ENCODE results near the gene ABCA5.
"Not testable (repeated sequence)": the region's sequence is repeated elsewhere in the genome, so short reads cannot be mapped to it uniquely, and the experiment has no call there.

DNA sequence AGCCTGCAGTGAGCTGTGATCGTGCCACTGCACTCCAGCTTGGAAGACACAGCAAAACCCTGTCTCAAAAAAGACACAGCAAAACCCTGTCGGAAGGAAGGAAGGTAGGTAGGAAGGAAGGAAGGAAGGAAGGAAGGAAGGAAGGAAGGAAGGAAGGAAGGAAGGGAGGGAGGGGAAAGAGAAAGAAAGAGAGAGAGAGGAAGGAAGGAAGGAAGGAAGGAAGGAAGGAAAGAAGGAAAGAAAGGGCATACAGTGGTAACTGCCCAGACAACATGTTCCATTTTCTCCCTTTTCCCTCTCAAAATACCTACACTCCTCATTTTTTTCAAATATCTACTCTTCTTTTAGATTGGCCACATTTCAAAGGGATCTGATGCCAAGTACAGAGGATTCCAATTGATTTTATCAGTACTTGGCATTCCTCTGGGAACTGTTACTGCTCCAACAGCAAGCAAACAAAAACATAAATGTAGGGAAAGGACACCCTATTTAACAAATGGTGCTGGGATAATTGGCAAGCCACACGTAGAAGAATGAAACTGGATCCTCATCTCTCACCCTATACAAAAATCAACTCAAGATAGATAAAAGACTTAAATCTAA lies 28.7 kb downstream of the ABCA5 start:
- TF ChIP-seq, protein P1, sequence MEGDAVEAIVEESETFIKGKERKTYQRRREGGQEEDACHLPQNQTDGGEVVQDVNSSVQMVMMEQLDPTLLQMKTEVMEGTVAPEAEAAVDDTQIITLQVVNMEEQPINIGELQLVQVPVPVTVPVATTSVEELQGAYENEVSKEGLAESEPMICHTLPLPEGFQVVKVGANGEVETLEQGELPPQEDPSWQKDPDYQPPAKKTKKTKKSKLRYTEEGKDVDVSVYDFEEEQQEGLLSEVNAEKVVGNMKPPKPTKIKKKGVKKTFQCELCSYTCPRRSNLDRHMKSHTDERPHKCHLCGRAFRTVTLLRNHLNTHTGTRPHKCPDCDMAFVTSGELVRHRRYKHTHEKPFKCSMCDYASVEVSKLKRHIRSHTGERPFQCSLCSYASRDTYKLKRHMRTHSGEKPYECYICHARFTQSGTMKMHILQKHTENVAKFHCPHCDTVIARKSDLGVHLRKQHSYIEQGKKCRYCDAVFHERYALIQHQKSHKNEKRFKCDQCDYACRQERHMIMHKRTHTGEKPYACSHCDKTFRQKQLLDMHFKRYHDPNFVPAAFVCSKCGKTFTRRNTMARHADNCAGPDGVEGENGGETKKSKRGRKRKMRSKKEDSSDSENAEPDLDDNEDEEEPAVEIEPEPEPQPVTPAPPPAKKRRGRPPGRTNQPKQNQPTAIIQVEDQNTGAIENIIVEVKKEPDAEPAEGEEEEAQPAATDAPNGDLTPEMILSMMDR (IDR thresholded peaks at IDR 0.05; ENCODE audit: low read depth, low read length): not testable (repeated sequence)
- not testable (repeated sequence) for TF ChIP-seq EZH2phosphoT487 (IDR thresholded peaks at IDR 0.05; ENCODE audit: low read depth)
